GM19372 (cell line): ENCODE data around the gene PRKCE.

Experiments used
- ATAC-seq: cut with Tn5 transposase; IDR thresholded peaks from one replicate; pipeline ENCODE4 v1.9.1; 2021; ENCODE audit warnings: mild to moderate bottlenecking, low read depth, moderate library complexity; ENCODE audit not compliant: unreplicated experiment

Gene PRKCE

DNA sequence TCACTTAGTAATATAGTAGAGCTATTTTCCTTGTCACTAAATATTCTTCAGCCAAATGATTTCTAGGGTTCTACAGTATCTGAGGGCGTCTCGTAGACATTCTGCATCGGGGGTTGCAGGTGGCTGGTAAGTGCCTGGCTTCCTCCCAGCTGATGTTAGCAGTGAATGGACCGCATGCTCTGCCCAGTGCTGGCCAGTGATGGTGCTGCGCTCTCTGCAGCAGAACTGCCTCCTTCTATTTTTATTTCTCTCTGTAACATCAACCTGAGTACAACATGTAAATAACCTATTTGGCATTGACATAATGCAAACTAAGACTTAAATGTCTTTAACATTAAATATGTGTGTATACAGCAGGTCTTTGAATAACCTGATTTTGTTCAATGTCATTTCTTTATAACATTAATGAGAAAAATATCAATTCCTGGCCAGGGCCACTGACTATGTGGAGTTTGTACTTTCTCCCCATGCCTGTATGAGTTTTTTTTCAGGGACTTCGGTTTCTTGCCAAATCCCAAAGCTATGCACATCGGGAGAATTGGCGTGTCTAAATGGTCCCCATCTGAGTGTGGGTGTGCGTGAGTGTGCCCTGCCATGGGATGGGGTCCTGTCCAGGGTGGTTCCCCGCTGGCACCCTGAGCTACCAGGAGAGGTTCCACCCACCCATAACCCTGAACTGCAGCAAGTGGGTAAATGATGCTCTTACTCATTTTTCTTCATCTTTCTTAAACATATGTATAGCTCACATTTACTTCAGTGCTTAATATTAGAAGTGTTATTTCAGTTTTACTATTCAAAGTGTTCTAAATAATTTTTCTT lies 367.5 kb downstream of the PRKCE start:
- no peak for ATAC-seq

DNA sequence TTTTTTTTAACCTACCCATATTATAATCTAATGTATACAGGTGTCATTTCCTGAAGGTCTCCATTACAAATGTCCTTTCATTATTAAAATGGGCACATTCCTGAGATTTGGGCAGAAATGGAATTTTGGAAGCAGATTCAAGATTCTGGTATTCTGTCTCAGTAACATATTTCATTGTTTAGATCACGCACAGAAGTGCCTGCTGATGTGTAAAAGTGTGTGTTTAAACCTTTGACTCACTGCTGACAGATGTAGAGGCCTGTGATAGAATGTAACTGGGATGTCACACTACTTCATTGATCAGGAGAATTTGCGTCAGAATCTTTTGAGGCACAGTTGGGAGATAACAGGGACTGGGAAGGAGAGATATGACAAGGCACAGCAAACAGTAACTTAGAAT lies 368.9 kb downstream of the PRKCE start:
- no peak for ATAC-seq

DNA sequence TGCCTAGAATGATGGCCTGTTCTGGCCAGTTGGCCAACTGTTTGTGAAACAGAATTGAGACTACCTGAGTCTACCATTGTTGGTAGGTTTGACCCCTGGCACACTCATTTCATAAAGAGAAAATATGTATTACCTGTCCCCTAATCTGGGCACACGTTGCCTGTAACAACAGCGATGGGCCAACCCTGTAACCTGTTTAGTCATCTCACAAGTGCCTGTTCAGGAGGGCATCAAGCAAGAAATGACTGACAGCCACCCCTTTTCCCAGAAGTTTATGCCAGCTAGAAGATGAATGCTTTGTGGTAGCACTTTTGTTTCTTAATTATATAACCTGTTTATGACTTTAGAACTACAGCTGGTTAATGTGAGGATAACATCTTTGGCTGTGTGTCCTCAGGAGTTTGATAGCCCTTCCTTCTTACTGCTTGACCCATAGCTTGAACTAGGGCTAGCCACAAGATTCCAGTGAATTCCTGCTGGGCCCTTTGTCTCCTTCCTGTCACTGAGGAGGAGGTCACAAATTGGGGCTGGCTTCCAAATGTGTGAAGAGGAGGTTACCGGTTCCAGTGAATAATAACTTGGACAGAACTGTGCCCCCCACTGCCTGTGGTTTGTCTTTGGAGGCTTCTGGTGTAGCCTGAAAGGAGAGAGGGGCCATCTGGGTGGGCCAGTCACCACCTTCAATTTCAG lies 371.8 kb downstream of the PRKCE start:
- no peak for ATAC-seq

DNA sequence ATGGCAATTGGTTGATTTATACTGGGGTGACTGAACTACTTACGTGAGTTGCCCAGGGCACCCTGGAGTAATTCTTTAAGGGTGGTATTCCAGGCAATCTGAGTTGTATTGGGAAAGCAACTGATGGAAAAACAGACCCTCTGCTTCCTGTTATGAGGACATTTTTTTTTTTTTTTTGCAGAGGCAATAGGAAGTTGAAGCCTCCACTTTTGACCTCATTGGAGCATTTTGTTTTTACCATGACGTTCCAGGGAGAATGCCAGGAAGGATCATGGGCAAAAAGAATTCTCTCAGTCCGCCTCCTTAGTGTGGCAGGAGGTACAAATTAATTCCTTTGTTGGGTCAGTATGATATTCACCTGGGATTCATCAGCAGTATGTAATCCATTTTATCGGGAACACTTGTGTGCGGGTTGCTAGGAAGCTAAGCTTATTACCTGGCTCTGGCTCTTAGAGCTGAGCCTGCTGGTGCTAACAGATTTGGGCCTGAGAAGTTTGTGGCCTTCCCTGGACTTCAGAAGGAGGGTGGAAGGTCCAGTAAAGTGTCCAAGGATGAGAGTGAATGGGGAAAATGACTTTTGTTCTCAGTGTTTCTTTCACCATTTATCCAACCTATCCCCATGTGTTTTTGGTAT lies 372.8 kb downstream of the PRKCE start:
- no peak for ATAC-seq

DNA sequence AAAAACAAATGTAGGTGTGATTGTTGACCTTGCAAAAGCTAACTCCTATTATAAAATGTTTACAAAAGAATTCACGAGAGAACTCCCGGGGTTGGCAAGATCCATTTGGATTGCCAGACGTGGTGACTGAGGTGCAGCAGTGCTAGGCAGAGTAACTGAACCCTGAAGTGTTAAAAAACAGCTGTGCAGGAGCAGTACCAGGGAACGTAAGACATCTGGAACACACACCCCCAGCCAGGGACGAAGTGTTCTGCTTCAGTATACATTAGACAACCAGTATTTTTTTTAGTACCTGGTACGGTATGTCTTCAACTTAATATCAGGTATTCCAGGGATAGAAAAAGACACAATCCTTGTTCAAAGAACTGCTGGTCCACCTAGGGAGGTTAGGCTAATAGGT lies 373.6 kb downstream of the PRKCE start:
- no peak for ATAC-seq

DNA sequence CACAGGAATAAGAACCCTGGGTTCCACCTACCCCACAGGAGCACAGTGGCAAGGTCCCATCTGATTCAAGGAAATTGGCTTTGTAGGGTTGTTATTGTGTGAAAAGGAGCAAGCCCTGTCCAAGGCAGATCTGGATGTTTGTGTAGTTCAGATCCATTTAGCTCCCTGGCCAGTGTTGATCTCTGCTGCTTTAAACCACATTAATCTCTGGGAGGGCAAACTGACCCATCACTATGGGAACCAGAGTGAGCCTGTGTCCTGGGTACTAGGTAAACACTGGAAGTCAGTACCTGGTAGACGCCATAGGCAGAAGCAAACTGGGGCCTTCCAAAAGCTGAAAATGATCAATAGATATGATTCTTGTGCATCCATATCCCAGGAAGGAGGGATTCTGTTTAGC lies 374.2 kb downstream of the PRKCE start:
- ATAC-seq = no peak

DNA sequence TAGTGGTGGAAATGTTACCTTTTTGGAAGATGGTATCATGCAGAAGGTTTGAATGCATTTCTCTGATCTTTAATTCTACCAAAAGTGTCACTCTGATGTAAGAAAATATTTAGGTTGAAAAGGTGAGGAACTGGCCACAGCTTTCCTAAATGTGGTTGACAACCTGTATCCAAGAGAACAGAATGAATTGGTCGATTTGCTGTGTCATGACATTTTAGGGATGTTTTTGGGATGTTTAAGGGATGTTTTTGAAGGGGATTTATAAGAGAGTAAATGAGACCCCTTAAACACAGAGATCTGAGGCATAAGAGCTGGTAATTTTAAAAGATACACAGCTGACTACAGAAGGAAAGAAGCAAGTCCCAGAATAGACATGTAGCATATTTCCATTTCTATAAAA lies 375.0 kb downstream of the PRKCE start:
- no peak for ATAC-seq

DNA sequence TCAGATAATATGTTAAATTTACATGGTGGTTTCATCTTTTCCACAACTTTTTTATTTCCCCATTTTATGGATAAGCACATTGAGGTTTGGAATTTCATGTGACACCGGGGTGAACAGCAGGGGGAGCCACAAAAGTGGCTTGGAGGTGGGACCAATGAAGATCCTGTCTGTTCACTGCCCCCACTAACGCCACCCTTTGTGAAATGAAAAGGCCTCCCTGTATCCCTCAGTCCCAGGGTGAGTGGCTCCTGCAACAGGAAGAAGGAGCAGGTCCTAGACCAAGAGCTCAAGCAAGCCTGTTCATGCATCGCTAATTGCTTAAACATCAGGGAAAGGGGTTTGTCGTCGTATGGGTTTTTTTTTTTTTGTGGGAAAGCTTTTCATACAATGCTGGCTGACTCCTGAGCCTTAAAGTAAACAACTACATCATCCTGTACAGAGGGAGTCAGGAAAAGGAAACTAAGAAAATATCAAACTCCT lies 377.9 kb downstream of the PRKCE start:
- ATAC-seq = no peak

DNA sequence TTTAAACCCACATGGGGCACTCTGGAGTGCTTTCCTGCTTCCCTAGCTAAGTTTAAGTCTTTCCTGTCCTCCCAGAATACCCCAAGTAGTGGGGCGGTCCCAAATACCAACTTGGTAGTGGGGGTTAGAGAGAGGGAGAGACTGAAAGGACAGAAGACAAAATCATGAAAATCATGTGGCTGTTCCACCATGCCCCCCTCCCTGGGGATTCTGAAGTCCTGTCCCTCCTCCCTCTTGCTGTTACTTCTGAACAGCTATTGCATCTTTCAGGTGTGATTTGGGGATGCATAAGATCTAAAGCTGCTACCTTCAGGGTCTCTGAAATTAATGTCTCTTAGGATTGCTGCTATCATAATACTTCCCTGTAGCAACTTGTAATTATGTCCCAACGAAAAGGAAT lies 378.9 kb downstream of the PRKCE start:
- no peak for ATAC-seq

DNA sequence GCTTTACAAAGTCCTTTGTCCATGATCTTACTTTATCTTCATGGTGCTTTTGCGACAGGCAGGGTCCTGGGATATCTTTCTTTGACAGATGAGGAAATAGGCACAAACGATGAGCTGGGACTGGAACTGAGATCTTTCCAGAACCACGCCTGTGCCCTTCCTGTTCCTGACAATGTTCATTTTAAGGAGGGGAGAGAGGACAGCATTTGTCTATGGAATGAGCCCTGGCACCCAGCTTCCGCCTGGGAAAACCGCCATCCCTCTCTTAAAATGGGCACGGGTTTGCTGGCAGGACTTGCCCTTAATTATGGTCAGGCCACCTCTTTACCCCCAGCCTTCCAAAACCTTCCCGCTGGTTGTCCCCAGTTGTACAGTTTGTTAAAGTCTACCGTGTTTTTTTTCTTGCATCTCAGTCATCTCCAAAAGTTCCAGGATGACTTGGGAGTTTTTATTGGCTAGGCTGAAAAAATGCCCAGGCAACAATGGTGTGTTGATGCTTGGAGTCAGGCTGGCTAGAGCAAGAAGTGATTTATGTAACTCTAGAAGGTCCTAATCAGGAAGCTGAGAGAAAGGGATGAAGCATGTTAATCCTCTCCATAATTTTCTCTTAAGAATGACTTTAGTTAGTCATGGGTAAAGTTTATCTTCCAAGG lies 380.8 kb downstream of the PRKCE start:
- ATAC-seq = no peak

DNA sequence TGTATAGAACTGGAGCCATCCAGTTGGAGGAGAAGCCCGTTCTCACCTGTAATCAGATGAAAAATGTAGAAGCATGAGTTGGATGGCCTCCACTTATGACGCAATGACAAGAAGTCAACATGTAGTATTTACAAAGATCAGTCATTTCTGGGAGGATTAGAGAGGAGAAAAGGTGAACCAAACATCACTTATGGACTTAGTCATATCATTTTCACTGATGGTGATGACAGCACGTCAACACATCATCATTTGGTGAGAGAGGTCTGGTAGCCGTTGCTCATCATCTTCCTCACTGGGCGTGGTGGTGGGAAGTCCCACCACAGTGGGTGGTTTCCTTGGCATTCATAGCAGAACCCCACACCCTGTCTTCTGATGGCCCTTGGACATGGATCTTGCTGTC lies 381.5 kb downstream of the PRKCE start:
- ATAC-seq = no peak

DNA sequence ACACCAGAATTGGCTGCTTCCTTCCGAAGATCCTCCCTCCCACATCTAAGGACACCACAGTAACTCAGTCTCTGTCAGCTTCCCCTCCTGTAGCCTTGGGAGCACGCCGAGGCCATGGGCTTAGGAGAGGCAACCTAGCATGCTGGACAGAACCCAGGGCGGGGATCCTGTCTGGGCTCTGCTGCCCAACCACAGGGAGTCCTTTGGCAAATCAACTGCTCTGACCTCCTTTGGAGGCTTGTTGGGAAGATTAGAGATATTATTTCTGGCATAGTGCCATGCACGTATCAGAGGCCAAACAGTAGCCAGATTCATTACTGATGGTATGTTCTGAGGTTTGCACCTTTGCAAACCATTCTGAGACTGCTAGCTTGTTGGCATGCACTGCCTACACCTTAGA lies 383.1 kb downstream of the PRKCE start:
- no peak for ATAC-seq

DNA sequence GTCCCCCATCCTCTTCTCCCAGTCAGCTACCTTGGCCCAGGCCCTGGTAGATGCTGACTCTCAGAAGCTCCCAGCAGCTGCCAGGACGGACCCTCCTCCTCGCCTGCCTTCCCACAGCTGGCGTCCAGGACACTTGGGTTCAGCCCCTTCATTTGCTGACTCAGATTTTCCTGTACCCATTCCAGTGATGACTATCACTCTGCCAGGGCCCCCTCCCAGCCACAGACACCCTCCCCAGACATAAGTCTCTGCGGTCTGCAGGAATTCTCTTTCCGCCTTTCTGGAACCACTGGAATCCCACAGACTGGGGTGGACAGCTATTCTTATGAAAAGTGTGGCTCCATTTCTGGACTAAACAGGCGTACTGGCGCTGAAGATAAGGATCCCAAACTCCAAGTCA lies 385.5 kb downstream of the PRKCE start:
- no peak for ATAC-seq

DNA sequence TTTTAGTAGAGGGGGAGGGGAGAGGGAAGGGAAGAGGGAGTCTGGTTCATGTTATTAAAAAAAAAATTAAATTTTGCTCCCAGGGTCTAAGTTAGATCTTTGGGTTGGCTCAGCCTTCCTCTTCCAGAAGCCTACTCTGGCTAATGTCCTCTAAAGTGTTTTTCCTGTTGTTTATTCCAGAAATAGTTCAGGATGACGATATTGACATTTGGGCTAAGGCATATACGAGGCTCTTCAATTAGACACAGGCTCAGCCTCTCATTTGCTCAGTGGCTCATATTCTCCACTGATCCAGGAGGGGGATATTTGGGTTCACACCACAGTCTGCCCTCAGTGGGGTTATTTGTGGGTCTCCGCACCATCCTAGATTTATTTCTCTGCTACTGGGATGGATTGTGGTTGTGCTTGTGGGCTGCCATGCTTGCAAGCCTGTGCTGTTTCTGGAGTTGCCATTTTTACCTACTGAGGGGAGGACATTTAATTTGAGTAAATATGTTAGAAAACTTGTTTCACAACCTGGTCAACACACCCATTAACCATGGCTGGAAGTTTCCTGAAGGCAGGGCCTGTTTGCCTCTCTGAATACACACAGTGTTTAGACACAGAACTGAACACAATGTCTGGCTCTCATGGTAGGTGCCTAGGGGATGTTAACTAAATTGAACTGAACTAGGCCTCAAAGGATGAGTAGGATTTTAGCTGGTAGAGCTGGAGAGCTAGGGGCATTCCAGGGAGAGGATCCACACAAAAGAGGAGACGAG lies 388.2 kb downstream of the PRKCE start:
- ATAC-seq = no peak

DNA sequence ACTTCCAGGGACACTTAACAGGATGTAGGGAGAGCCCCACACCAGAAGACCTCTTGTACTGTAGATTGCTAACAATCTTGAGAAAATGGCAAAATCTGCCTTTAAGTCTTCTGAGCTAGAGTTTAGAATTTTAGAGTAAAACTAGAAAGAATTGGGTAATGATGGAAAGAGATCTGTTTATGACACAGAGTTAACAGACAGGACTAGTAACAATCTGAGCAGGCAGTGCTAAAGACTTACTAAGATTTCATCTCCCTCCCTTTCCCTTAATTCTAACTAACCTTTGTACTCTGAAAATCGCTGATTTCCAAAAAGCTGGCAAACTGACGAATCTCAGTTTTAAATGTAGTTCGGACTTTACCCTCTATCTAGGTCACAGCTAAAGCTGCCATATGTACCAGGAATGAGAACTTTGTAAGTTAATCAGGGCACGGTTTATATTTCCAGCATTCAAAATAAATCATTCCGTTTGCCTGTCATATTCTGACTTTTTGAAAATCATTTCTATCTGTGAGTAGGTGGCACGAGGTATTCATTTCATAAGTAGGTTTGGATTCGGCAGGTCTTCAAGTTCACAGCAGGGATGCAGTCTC lies 389.2 kb downstream of the PRKCE start:
- no peak for ATAC-seq

DNA sequence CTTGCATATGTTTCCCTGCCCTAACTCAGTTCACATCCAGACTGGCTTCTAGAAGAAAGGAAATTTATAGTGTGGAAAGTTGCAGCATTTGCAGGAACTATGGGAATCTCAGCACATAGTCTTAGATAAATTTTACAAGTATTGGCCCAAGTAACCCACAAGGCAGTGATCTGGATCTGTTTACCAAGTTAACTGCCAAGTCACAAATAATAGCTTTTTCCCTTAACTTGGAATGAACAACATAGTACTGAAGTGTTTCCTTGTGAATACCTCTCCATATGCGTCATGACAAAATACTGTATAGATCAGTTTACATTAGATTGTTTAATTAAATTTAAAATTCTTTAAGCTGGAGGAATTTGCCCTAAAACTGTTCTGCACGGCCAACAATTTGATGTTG lies 390.0 kb downstream of the PRKCE start:
- ATAC-seq = no peak

DNA sequence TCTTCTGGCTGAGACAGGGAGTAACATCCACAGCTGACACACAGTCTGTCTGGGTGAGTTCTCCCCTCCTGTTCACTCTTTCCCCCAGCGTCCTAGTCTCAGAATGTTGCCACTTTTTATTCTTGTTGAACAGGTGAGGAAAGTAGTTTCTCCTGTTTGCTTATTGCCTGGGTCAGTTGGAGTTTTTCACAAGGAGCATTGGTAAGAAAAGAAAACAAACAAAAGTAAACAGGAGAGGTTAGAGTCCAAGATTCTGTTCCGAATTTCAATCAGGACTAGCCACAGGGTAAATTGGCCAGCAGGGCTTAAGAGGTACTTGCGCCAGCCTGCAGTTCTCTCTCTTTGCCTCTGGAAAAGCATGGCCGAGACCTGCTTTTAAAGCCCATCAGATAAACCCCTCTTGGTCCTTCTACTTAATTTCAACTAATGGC lies 390.7 kb downstream of the PRKCE start:
- no peak for ATAC-seq

DNA sequence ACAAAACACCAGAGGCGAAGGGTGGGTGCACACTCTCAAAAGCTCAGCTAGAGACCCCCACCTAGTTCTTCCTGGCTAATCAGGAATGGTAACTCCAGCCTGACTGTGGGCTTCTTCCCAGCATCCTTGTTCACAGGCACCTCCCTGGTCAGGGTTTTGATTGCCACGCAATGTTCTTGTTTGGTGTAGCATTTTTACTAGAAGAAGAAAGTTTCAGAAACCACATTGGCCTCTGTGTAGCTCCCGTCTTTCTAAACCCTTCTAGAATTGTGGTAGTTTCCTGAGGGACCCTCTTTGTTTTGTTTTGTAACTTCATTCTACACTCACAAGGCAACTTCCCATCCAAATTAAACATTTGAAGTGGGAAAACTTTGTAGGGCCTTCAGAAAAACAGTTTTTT lies 391.2 kb downstream of the PRKCE start:
- ATAC-seq = no peak

DNA sequence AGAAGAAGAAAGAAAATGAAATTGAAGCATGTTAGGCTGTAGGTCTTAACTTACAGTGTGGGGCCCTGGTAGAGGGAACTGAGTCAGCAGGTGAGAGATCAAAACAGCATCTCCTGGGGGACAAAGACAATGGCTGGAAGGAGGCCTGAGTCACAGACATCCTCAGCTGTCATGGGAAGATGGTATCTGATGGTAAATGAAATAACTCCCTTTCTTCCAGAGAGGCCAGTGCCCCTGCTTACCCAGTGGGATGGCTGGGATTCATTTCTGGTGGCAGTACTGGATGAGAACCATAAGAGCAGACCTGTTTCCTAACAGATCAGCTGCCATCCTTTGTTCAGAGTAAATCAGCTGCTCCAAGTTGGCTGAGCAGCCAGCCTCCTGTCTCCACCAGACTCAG lies 394.4 kb downstream of the PRKCE start:
- ATAC-seq = no peak

DNA sequence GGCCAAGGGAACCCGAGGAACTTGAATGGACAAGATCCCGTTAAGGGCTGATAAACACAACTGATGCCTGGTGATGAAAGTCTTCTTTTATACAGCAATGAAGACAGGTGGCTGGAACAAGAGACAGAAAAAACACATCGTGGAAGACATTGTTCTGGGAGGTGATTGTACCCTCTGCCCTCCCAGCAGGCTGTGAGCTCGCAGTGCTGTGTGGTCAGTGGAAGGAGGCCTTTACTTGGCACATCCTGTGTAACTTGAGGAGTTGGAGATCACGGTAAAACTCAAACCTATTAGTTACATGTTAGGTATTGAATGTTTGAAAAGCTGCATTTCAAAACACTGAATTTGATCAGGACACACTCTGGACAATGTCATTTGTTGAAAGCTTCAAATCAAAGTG lies 395.8 kb downstream of the PRKCE start:
- ATAC-seq = no peak
